ENCODE data around the gene PLB1.
"Not testable (repeated sequence)": the region's sequence is repeated elsewhere in the genome, so short reads cannot be mapped to it uniquely, and the experiment has no call there.

Gene PLB1

GRCh38 chr2:28538134-28538533 is 42.3 kb downstream of the PLB1 start:
- no peak for DNase-seq

- no peak for DNase-seq
These were observed 42.8 kb downstream of the PLB1 start for GRCh38 chr2:28538652-28539051.

GRCh38 chr2:28539118-28539541 is 43.3 kb downstream of the PLB1 start:
- DNase-seq, result no peak

- DNase-seq, result no peak
These were observed 47.6 kb downstream of the PLB1 start for GRCh38 chr2:28543316-28544035.

- DNase-seq, result no peak
These were observed 48.1 kb downstream of the PLB1 start for GRCh38 chr2:28544036-28544346.

GRCh38 chr2:28544405-28544921 is 48.6 kb downstream of the PLB1 start:
- no peak for DNase-seq

- DNase-seq, result no peak
These were observed 49.2 kb downstream of the PLB1 start for GRCh38 chr2:28544922-28545589.

GRCh38 chr2:28545590-28546200 is 49.8 kb downstream of the PLB1 start:
- no peak for DNase-seq

- no peak for DNase-seq
These were observed 50.4 kb downstream of the PLB1 start for GRCh38 chr2:28546242-28546641.

GRCh38 chr2:28547223-28547860 is 51.5 kb downstream of the PLB1 start:
- no peak for DNase-seq

GRCh38 chr2:28547906-28548600 is 52.2 kb downstream of the PLB1 start:
- DNase-seq, result no peak

GRCh38 chr2:28550345-28550744 is 54.5 kb downstream of the PLB1 start:
- not testable (repeated sequence) for DNase-seq

GRCh38 chr2:28552045-28552823 is 56.4 kb downstream of the PLB1 start:
- DNase-seq, result no peak

GRCh38 chr2:28556303-28556702 is 60.4 kb downstream of the PLB1 start:
- DNase-seq, result no peak

GRCh38 chr2:28557389-28558131 is 61.7 kb downstream of the PLB1 start:
- DNase-seq, result no peak

- peak; percentile 5 for DNase-seq
These were observed 62.4 kb downstream of the PLB1 start for GRCh38 chr2:28558158-28558820.

- no peak for DNase-seq
These were observed 63.1 kb downstream of the PLB1 start for GRCh38 chr2:28558918-28559317.

- DNase-seq, result no peak
These were observed 68.0 kb downstream of the PLB1 start for GRCh38 chr2:28563869-28564268.

- no peak for DNase-seq
These were observed 68.5 kb downstream of the PLB1 start for GRCh38 chr2:28564346-28564745.

- no peak for DNase-seq
These were observed 69.2 kb downstream of the PLB1 start for GRCh38 chr2:28565033-28565432.
